Muscle layer of duodenum (tissue), 2 donors: ENCODE results near the gene CIRBP.
A peak's percentile ranks its signal among the peaks of the same experiment; 100 is the strongest.
"Not testable (repeated sequence)": the region's sequence is repeated elsewhere in the genome, so short reads cannot be mapped to it uniquely, and the experiment has no call there.

Source experiments
- H3K27ac ChIP-seq: one replicate; pipeline ENCODE4 v1.7.0; 2013; ENCODE audit warnings: mild to moderate bottlenecking, low read length
- H3K27me3 ChIP-seq: one replicate; pipeline ENCODE4 v1.7.0; 2013; ENCODE audit warnings: low read depth, mild to moderate bottlenecking, control low read depth, low read length
- H3K36me3 ChIP-seq, 2 donors: one replicate each; pipeline ENCODE4 v1.7.0; 2013; ENCODE audit warnings: low read length in 2 of 2, control low read depth in 1 of 2, mild to moderate bottlenecking in 1 of 2; ENCODE audit not compliant: insufficient read depth in 2 of 2, control insufficient read depth in 1 of 2
- H3K4me1 ChIP-seq, 2 donors: one replicate each; pipeline ENCODE4 v1.7.0; 2013; ENCODE audit warnings: low read length in 2 of 2, mild to moderate bottlenecking in 2 of 2, control low read depth in 1 of 2, moderate library complexity in 1 of 2; ENCODE audit not compliant: insufficient read depth in 2 of 2, control insufficient read depth in 1 of 2
- H3K4me3 ChIP-seq, 2 donors: one replicate each; pipeline ENCODE4 v1.7.0; 2013; ENCODE audit warnings: low read length in 2 of 2, low read depth in 1 of 2, mild to moderate bottlenecking in 1 of 2
- H3K9me3 ChIP-seq, 2 donors: one replicate each; pipeline ENCODE4 v1.7.0; 2013; ENCODE audit warnings: low read length in 2 of 2, control low read depth in 1 of 2, mild to moderate bottlenecking in 1 of 2; ENCODE audit not compliant: control insufficient read depth in 1 of 2
- donor health status: healthy.

The CIRBP gene

GRCh38 chr19:1246265-1247087 lies 22.7 kb upstream of the CIRBP start:
- H3K27me3 ChIP-seq, H3K9me3 ChIP-seq, H3K27ac ChIP-seq, H3K4me3 ChIP-seq, H3K36me3 ChIP-seq: not testable (repeated sequence)
- H3K4me1 ChIP-seq: peaks cover 7 to 49% of the 10 kb centered on the region in 2 donors

- Histone ChIP-seq H3K9me3 (no peaks in the 10 kb centered on the region), H3K27ac (peak overlapping the region; percentile 75), H3K36me3 (peaks cover 5 to 11% of the 10 kb centered on the region in 2 donors), H3K4me3 (peak overlapping the region in 1 of 2 donors; percentile 71), H3K4me1 (peaks cover 7 to 42% of the 10 kb centered on the region in 2 donors), H3K27me3 (no peaks in the 10 kb centered on the region)
Measured at GRCh38 chr19:1247748-1248138, 21.4 kb upstream of the CIRBP start.

- peaks cover 5 to 11% of the 10 kb centered on the region in 2 donors for H3K36me3 ChIP-seq
- H3K4me3 ChIP-seq: peak within 1 kb of the TSS; percentile 55 to 71
- peaks cover 7 to 37% of the 10 kb centered on the region in 2 donors for H3K4me1 ChIP-seq
- no peaks in the 10 kb centered on the region for H3K9me3 ChIP-seq
- H3K27me3 ChIP-seq: no peaks in the 10 kb centered on the region
- H3K27ac ChIP-seq: peak within 1 kb of the TSS; percentile 75
Measured at GRCh38 chr19:1248139-1248785, 20.9 kb upstream of the CIRBP start, which contains the start of gene MIDN. Gene MIDN (plus strand): TSS chr19:1248583. CDS start chr19:1250297, 1,714 bp downstream.

- Histone ChIP-seq H3K27ac (peak overlapping the region; percentile 67), H3K9me3 (no peaks in the 10 kb centered on the region), H3K36me3 (peaks cover 5 to 15% of the 10 kb centered on the region in 2 donors), H3K27me3 (no peaks in the 10 kb centered on the region), H3K4me1 (peaks cover 2 to 34% of the 10 kb centered on the region in 2 donors), H3K4me3 (peak overlapping the region; percentile 55 to 71)
Measured at GRCh38 chr19:1248786-1249297, 20.3 kb upstream of the CIRBP start.

- H3K36me3 ChIP-seq: peaks cover 9 to 21% of the 10 kb centered on the region in 2 donors
- H3K27me3 ChIP-seq: no peaks in the 10 kb centered on the region
- H3K4me1 ChIP-seq: peaks cover 6 to 34% of the 10 kb centered on the region in 2 donors
- H3K9me3 ChIP-seq: no peaks in the 10 kb centered on the region
- no peak overlapping the region for H3K27ac ChIP-seq
- peak overlapping the region; percentile 33 to 93 for H3K4me3 ChIP-seq
Measured at GRCh38 chr19:1249298-1249989, 19.7 kb upstream of the CIRBP start.

GRCh38 chr19:1249990-1250436 lies 19.1 kb upstream of the CIRBP start:
- H3K4me1 ChIP-seq: peaks cover 7 to 34% of the 10 kb centered on the region in 2 donors
- H3K27ac ChIP-seq: no peak overlapping the region
- H3K27me3 ChIP-seq: no peaks in the 10 kb centered on the region
- H3K36me3 ChIP-seq: peaks cover 14 to 26% of the 10 kb centered on the region in 2 donors
- H3K4me3 ChIP-seq: peak overlapping the region; percentile 33 to 93
- H3K9me3 ChIP-seq: no peaks in the 10 kb centered on the region

GRCh38 chr19:1250437-1251260 lies 18.5 kb upstream of the CIRBP start:
- H3K27me3 ChIP-seq: no peaks in the 10 kb centered on the region
- peak overlapping the region; percentile 77 to 93 for H3K4me3 ChIP-seq
- H3K9me3 ChIP-seq: no peaks in the 10 kb centered on the region
- H3K27ac ChIP-seq: peak overlapping the region; percentile 92
- peaks cover 6 to 34% of the 10 kb centered on the region in 2 donors for H3K4me1 ChIP-seq
- H3K36me3 ChIP-seq: peaks cover 21 to 32% of the 10 kb centered on the region in 2 donors

- peaks cover 6 to 37% of the 10 kb centered on the region in 2 donors for H3K4me1 ChIP-seq
Measured at GRCh38 chr19:1251330-1252220, 17.6 kb upstream of the CIRBP start.

GRCh38 chr19:1252221-1252820 lies 16.8 kb upstream of the CIRBP start:
- Histone ChIP-seq H3K36me3 (peaks cover 28 to 46% of the 10 kb centered on the region in 2 donors), H3K4me3 (peak overlapping the region; percentile 77 to 93), H3K4me1 (peaks cover 6 to 42% of the 10 kb centered on the region in 2 donors), H3K27me3 (no peaks in the 10 kb centered on the region), H3K27ac (peak overlapping the region; percentile 92), H3K9me3 (no peaks in the 10 kb centered on the region)

More at GRCh38 chr19:1251330-1252220, 17.6 kb upstream of the CIRBP start:
- Histone ChIP-seq H3K9me3 (no peaks in the 10 kb centered on the region), H3K27ac (peak overlapping the region; percentile 92), H3K36me3 (peaks cover 26 to 39% of the 10 kb centered on the region in 2 donors), H3K27me3 (no peaks in the 10 kb centered on the region), H3K4me3 (peak overlapping the region; percentile 77 to 93)
